Stimulated activated CD8-positive, alpha-beta memory T cell treated with anti-CD3 and anti-CD28 coated beads, Interleukin-7, amount 100 ng/mL, for 1 hour (primary cell): ENCODE data around the gene ARRDC3.
"Not testable (repeated sequence)": the region's sequence is repeated elsewhere in the genome, so short reads cannot be mapped to it uniquely, and the experiment has no call there.

Source experiments
- DNase-seq, 2 donors: peaks; one replicate each; pipeline ENCODE4 v3.0.0-alpha.2; 2020; ENCODE audit warnings: low read depth in 2 of 2

Gene ARRDC3

GRCh38 chr5:91359962-91360609 lies 23.0 kb downstream of the ARRDC3 start:
- no peak for DNase-seq

- no peak for DNase-seq
Observed at GRCh38 chr5:91357806-91358205, 25.3 kb downstream of the ARRDC3 start.

- no peak for DNase-seq
Observed at GRCh38 chr5:91357012-91357634, 26.0 kb downstream of the ARRDC3 start.

- not testable (repeated sequence) for DNase-seq
Observed at GRCh38 chr5:91354867-91355266, 28.2 kb downstream of the ARRDC3 start.

- no peak for DNase-seq
Observed at GRCh38 chr5:91352831-91353695, 30.1 kb downstream of the ARRDC3 start.

- DNase-seq, result no peak
Observed at GRCh38 chr5:91345461-91345860, 37.7 kb downstream of the ARRDC3 start.

GRCh38 chr5:91344661-91345200 lies 38.4 kb downstream of the ARRDC3 start:
- DNase-seq, result not testable (repeated sequence)

GRCh38 chr5:91343916-91344315 lies 39.2 kb downstream of the ARRDC3 start:
- no peak for DNase-seq

- DNase-seq, result not testable (repeated sequence)
Observed at GRCh38 chr5:91342931-91343330, 40.2 kb downstream of the ARRDC3 start.

GRCh38 chr5:91341154-91341553 lies 42.0 kb downstream of the ARRDC3 start:
- no peak for DNase-seq

GRCh38 chr5:91340532-91340931 lies 42.6 kb downstream of the ARRDC3 start:
- DNase-seq, result no peak

GRCh38 chr5:91339063-91339705 lies 43.9 kb downstream of the ARRDC3 start:
- no peak for DNase-seq

- no peak for DNase-seq
Observed at GRCh38 chr5:91332267-91333045, 50.7 kb downstream of the ARRDC3 start.

- no peak for DNase-seq
Observed at GRCh38 chr5:91331705-91332104, 51.4 kb downstream of the ARRDC3 start.

- DNase-seq, result no peak
Observed at GRCh38 chr5:91329283-91329682, 53.8 kb downstream of the ARRDC3 start.

- no peak for DNase-seq
Observed at GRCh38 chr5:91328743-91329142, 54.4 kb downstream of the ARRDC3 start.

GRCh38 chr5:91322981-91323380 lies 60.1 kb downstream of the ARRDC3 start:
- not testable (repeated sequence) for DNase-seq

GRCh38 chr5:91319667-91320066 lies 63.5 kb downstream of the ARRDC3 start:
- no peak for DNase-seq

- DNase-seq, result no peak
Observed at GRCh38 chr5:91318724-91319123, 64.4 kb downstream of the ARRDC3 start.
